Myometrial cell (primary cell): ENCODE measurements around the gene PRKACG. TPM values are rescaled to one million over a fixed set of nuclear protein-coding genes. Genes with fewer than 3 reads are reported as not detected.

Experiments
- total RNA-seq: library from RNA; depleted of rRNA; stranded (reverse); fragments of >200 nt; gene quantifications from 2 replicates; pipeline ENCODE4 v1.2.3, GENCODE V29; 2015

PRKACG gene
- total RNA-seq = not detected in 2 replicates

GRCh38 chr9:69014013-69014412 is at the start of gene PRKACG:
PRKACG (minus strand) TSS chr9:69014113; CDS start chr9:69014092, 21 bp downstream.

GRCh38 chr9:69035438-69036308 is 21.8 kb upstream of the PRKACG start, which contains the start of gene FXN:
FXN (plus strand) TSS chr9:69035752; CDS start chr9:69035783, 31 bp downstream.

Other genes with a start within 250 kb of the PRKACG start
- gene FXN, start 21.6 kb upstream of the PRKACG start, total RNA-seq = 8.9 and 11.9 TPM in 2 replicates
- gene TJP2, start 160.2 kb upstream of the PRKACG start, total RNA-seq = 33.0 and 35.2 TPM in 2 replicates